Keratinocyte (primary cell): ENCODE results near the gene UBE2D2. TPM values are rescaled to one million over a fixed set of nuclear protein-coding genes. Genes with fewer than 3 reads are reported as not detected.

Experiments used
- DNase-seq: peaks from one replicate; pipeline ENCODE4 v3.0.0-alpha.2; 2011; ENCODE audit warnings: low read depth, missing footprints, low spot score
- FAIRE-seq: peaks from 2 replicates; lab custom pipeline; 2011; peaks lifted over from hg19 to GRCh38; lab: Jason Lieb, UNC
- H2AFZ ChIP-seq: 2 replicates; pipeline ENCODE4 v1.6.0; 2012; ENCODE audit warnings: low read length, control low read depth, inconsistent platforms; ENCODE audit not compliant: control insufficient read depth
- H3K27ac ChIP-seq: 2 replicates; pipeline ENCODE4 v1.5.1; 2011; ENCODE audit warnings: low read length; ENCODE audit not compliant: control insufficient read depth, insufficient read depth
- H3K27me3 ChIP-seq: 3 replicates; pipeline ENCODE4 v1.6.0; 2011; ENCODE audit warnings: low read length; ENCODE audit not compliant: control insufficient read depth, insufficient read depth; ENCODE audit errors: extremely low read depth
- H3K36me3 ChIP-seq, 2 experiments: 2 replicates in 1 of 2; 3 replicates in 1 of 2; pipeline ENCODE4 v1.5.1; 2011; ENCODE audit warnings: low read length in 2 of 2, mild to moderate bottlenecking in 1 of 2; ENCODE audit not compliant: control insufficient read depth in 2 of 2, insufficient read depth in 2 of 2; ENCODE audit errors: extremely low read depth in 1 of 2
- H3K4me1 ChIP-seq: 3 replicates; pipeline ENCODE4 v1.5.1; 2011; ENCODE audit warnings: low read length; ENCODE audit not compliant: control insufficient read depth, insufficient read depth; ENCODE audit errors: extremely low read depth
- H3K4me2 ChIP-seq: 3 replicates; pipeline ENCODE4 v1.6.0; 2011; ENCODE audit warnings: low read depth, low read length; ENCODE audit not compliant: control insufficient read depth, insufficient read depth; ENCODE audit errors: extremely low read depth
- H3K4me3 ChIP-seq, 3 experiments: fragments of 200-600 bp in 1 of 3; sonication (generic) in 1 of 3; 2 replicates in 2 of 3; 3 replicates in 1 of 3; pipeline ENCODE4 v1.5.1; 2011 to 2016; ENCODE audit warnings: low read length in 3 of 3, mild to moderate bottlenecking in 3 of 3, control low read depth in 2 of 3, inconsistent platforms in 1 of 3, low read depth in 1 of 3, mixed read lengths in 1 of 3, mixed run types in 1 of 3, moderate library complexity in 1 of 3; ENCODE audit not compliant: control insufficient read depth in 2 of 3, insufficient read depth in 2 of 3; ENCODE audit errors: extremely low read depth in 1 of 3
- H3K79me2 ChIP-seq: 2 replicates; pipeline ENCODE4 v1.6.0; 2012; ENCODE audit warnings: low read length; ENCODE audit not compliant: control insufficient read depth, insufficient read depth
- H3K9ac ChIP-seq: 3 replicates; pipeline ENCODE4 v1.6.0; 2011; ENCODE audit warnings: low read length; ENCODE audit not compliant: control insufficient read depth, insufficient read depth; ENCODE audit errors: extremely low read depth
- H3K9me1 ChIP-seq: 3 replicates; pipeline ENCODE4 v1.6.0; 2011; ENCODE audit warnings: low read length; ENCODE audit not compliant: control insufficient read depth, insufficient read depth; ENCODE audit errors: extremely low read depth
- H3K9me3 ChIP-seq: 2 replicates; pipeline ENCODE4 v1.5.1; 2012; ENCODE audit warnings: low read depth, low read length; ENCODE audit not compliant: control insufficient read depth
- H4K20me1 ChIP-seq: 3 replicates; pipeline ENCODE4 v1.6.0; 2011; ENCODE audit warnings: low read length; ENCODE audit not compliant: control insufficient read depth, insufficient read depth; ENCODE audit errors: extremely low read depth
- EZH2 ChIP-seq: IDR thresholded peaks from one replicate; pipeline ENCODE4 v1.6.1; 2012; ENCODE audit warnings: inconsistent platforms, mild to moderate bottlenecking, low read length, moderate library complexity
- dilution Hi-C: fragments of 300-500 bp; cut with MboI; formaldehyde crosslinking; loops from one replicate; pipeline ENCODE4 v1.7.0; 2020; ENCODE audit warnings: low sequenced_read_pairs; ENCODE audit not compliant: extremely low pct_ligation_motif_present
- polyA plus RNA-seq, 5 experiments: library from polyadenylated mRNA; depleted of rRNA in 3 of 5; stranded (reverse) in 3 of 5; stranded (forward) in 1 of 5; unstranded in 1 of 5; fragments of >200 nt; gene quantifications; 1 replicate in 1 of 5; 2 replicates in 3 of 5; 3 replicates in 1 of 5; pipeline versions ENCODE4 v1.2.1 to v1.2.3, GENCODE V29; 2011 to 2012; ENCODE audit warnings: missing spikeins in 2 of 5, low read depth in 1 of 5, low replicate concordance in 1 of 5
- TF ChIP-seq, protein P1 (sequence below), 3 experiments: IDR thresholded peaks in 1 of 3; conservative IDR thresholded peaks in 1 of 3; optimal IDR thresholded peaks in 1 of 3; 2 replicates in 2 of 3; 3 replicates in 1 of 3; pipeline versions ENCODE3 to v1.5.1; 2011; ENCODE audit warnings: low read length in 3 of 3, mild to moderate bottlenecking in 3 of 3, moderate library complexity in 2 of 3, control low read depth in 1 of 3, inconsistent platforms in 1 of 3; ENCODE audit not compliant: insufficient read depth in 2 of 3; ENCODE audit errors: extremely low read depth in 1 of 3

The UBE2D2 gene
- polyA plus RNA-seq, 1 donor (not counting 4 experiments of a cell fraction or from before 2014, with no cell fraction given), result 127 TPM

- Histone ChIP-seq H3K36me3 (no peaks in the 10 kb centered on the region), H3K4me2 (no peak overlapping the region), H3K27me3 (no peaks in the 10 kb centered on the region), H3K9me3 (no peaks in the 10 kb centered on the region), H3K4me3 (no peak overlapping the region), H4K20me1 (no peaks in the 10 kb centered on the region), H3K9me1 (no peaks in the 10 kb centered on the region), H2AFZ (no peak overlapping the region), H3K9ac (no peak overlapping the region), H3K4me1 (no peaks in the 10 kb centered on the region), H3K79me2 (no peaks in the 10 kb centered on the region), H3K27ac (no peak overlapping the region)
- dilution Hi-C loops, result no loop called here
- FAIRE-seq (no peak), DNase-seq (no peak)
- TF ChIP-seq, protein P1, sequence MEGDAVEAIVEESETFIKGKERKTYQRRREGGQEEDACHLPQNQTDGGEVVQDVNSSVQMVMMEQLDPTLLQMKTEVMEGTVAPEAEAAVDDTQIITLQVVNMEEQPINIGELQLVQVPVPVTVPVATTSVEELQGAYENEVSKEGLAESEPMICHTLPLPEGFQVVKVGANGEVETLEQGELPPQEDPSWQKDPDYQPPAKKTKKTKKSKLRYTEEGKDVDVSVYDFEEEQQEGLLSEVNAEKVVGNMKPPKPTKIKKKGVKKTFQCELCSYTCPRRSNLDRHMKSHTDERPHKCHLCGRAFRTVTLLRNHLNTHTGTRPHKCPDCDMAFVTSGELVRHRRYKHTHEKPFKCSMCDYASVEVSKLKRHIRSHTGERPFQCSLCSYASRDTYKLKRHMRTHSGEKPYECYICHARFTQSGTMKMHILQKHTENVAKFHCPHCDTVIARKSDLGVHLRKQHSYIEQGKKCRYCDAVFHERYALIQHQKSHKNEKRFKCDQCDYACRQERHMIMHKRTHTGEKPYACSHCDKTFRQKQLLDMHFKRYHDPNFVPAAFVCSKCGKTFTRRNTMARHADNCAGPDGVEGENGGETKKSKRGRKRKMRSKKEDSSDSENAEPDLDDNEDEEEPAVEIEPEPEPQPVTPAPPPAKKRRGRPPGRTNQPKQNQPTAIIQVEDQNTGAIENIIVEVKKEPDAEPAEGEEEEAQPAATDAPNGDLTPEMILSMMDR (optimal IDR thresholded peaks at IDR 0.05 in 1 of 3, IDR thresholded peaks at IDR 0.05 in 1 of 3, conservative IDR thresholded peaks at IDR 0.05 in 1 of 3; ENCODE audit: extremely low read depth in 1 of 3, insufficient read depth in 2 of 3, low read length in 3 of 3), result no peak
- TF ChIP-seq EZH2, result no peak
Measured at GRCh38 chr5:139551191-139551889, 9.8 kb upstream of the UBE2D2 start.

DNA sequence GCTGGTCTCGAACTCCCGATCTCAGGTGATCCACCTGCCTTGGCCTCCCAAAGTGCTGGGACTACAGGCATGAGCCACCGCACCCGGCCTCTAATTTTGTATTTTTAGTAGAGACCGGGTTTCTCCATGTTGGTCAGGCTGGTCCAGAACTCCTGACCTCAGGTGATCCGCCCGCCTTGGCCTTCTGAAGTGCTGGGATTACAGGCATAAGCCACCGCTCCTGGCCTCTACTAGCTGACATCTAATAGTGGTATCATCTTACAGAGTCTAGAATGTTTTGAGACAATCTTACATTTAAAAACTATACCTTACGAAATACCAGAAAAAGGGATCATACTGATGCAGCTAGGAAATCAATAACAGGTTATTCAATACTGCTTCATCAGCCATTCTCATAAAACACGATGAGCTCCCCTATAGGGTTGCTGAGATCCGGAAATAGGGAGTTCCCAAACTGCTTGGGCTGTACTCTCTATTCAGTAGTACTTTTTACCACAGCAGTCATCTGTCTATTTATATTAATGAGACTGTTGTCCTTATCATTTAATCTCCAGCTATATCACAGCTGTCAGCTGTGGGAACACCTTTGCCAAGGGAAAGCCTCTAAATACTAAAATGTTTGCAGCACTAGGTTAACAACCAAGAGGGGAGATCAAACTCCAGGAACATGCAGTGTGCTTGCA is 8.1 kb upstream of the UBE2D2 start:
- Histone ChIP-seq H3K9ac (no peak overlapping the region), H3K27ac (no peak overlapping the region), H3K79me2 (no peaks in the 10 kb centered on the region), H3K36me3 (no peaks in the 10 kb centered on the region), H4K20me1 (no peaks in the 10 kb centered on the region), H3K27me3 (no peaks in the 10 kb centered on the region), H3K4me2 (no peak overlapping the region), H3K9me3 (no peaks in the 10 kb centered on the region), H2AFZ (no peak overlapping the region), H3K4me3 (no peak overlapping the region), H3K9me1 (no peaks in the 10 kb centered on the region), H3K4me1 (no peaks in the 10 kb centered on the region)
- TF ChIP-seq, protein P1 (optimal IDR thresholded peaks at IDR 0.05 in 1 of 3, IDR thresholded peaks at IDR 0.05 in 1 of 3, conservative IDR thresholded peaks at IDR 0.05 in 1 of 3; ENCODE audit: extremely low read depth in 1 of 3, insufficient read depth in 2 of 3, low read length in 3 of 3), result no peak
- no peak for TF ChIP-seq EZH2
- no peak for FAIRE-seq
- DNase-seq, result no peak
- dilution Hi-C loops, result no loop called here
